Measurements from ENCODE around the gene NDUFA1.

DNA sequence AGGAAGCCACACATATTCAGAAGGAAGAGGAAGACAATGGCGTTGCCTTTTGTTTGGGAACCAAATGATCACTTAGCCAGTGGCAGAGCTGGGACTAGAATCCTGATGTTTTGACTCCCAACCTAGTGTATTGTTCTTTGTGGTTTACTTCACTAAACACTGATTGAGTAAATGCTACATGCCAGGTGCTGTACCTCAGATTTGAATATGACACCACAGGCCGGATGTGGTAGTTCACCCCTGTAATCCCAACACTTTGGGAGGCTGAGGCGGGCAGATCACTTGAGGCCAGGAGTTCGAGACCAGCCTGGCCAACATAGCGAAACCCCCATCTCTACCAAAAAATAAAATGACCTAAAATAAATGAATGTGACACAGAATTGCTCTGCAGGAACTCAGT lies 8.4 kb downstream of the NDUFA1 start:
- no peak for TF ChIP-seq EP300 (IDR thresholded peaks at IDR 0.05)
- TF ChIP-seq, protein P1, sequence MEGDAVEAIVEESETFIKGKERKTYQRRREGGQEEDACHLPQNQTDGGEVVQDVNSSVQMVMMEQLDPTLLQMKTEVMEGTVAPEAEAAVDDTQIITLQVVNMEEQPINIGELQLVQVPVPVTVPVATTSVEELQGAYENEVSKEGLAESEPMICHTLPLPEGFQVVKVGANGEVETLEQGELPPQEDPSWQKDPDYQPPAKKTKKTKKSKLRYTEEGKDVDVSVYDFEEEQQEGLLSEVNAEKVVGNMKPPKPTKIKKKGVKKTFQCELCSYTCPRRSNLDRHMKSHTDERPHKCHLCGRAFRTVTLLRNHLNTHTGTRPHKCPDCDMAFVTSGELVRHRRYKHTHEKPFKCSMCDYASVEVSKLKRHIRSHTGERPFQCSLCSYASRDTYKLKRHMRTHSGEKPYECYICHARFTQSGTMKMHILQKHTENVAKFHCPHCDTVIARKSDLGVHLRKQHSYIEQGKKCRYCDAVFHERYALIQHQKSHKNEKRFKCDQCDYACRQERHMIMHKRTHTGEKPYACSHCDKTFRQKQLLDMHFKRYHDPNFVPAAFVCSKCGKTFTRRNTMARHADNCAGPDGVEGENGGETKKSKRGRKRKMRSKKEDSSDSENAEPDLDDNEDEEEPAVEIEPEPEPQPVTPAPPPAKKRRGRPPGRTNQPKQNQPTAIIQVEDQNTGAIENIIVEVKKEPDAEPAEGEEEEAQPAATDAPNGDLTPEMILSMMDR (IDR thresholded peaks at IDR 0.05) = no peak

Data from sigmoid colon (tissue), 4 donors.